Ovary (tissue), 9 donors: ENCODE measurements around the gene SORBS1. TPM values are rescaled to one million over a fixed set of nuclear protein-coding genes. Genes with fewer than 3 reads are reported as not detected.

ENCODE experiments used
- DNase-seq, 5 donors: peaks; one replicate each; pipeline ENCODE4 v3.0.0-alpha.2; 2019 to 2020
- H3K27ac ChIP-seq, 2 donors: fragments of 200-600 bp; one replicate each; pipeline versions ENCODE4 v1.5.1 to v1.8.0; 2019 to 2022
- H3K27me3 ChIP-seq: fragments of 200-600 bp; one replicate; pipeline ENCODE4 v1.8.0; 2022
- H3K36me3 ChIP-seq: fragments of 200-600 bp; sonication (generic); one replicate; pipeline ENCODE4 v1.5.1; 2019
- H3K4me1 ChIP-seq: one replicate; pipeline ENCODE4 v1.8.1; 2013; ENCODE audit warnings: mild to moderate bottlenecking, moderate library complexity; ENCODE audit not compliant: insufficient read depth
- H3K4me3 ChIP-seq: fragments of 200-600 bp; sonication (generic); one replicate; pipeline ENCODE4 v1.5.1; 2017
- H3K9me3 ChIP-seq, 2 donors: fragments of 200-600 bp in 1 of 2; sonication (generic) in 1 of 2; one replicate each; pipeline versions ENCODE4 v1.5.1 to v1.8.1; 2013 to 2019; ENCODE audit warnings: mild to moderate bottlenecking in 1 of 2, moderate library complexity in 1 of 2
- EP300 ChIP-seq: sonication (generic); formaldehyde crosslinking; IDR thresholded peaks from one replicate; pipeline ENCODE4 v1.6.1; 2017; ENCODE audit warnings: antibody characterized with exemption
- POLR2A ChIP-seq: fragments of 450-650 bp; IDR thresholded peaks from one replicate; pipeline ENCODE4 v1.6.1; 2017; ENCODE audit warnings: antibody characterized with exemption, mild to moderate bottlenecking, moderate library complexity
- WGBS, 3 donors: extraction: QIAGEN DNeasy Blood & Tissue Kit in 1 of 3; methylation state at CpG; one replicate each; pipeline versions ENCODE4 v1.1.5 to v1.1.7; 2013 to 2017; 5-methylcytosine and 5-hydroxymethylcytosine counted together
- intact Hi-C, 4 donors: fragments of 100-400 bp; cut with DNase I; formaldehyde crosslinking; loops; one replicate each; pipeline versions ENCODE4 v1.11.0 to v1.15.1; 2022 to 2023
- polyA plus RNA-seq, 2 donors: library from polyadenylated mRNA; stranded (reverse); fragments of 200-250 nt in 1 of 2; fragments of 350-450 nt in 1 of 2; fragmentation: Illumina TruSeq in 1 of 2; extraction: RNeasy Lipid Tissue Mini Kit (QIAGEN cat#74804) in 1 of 2; gene quantifications; one replicate each; pipeline ENCODE4 v1.2.3, GENCODE V29; 2013 to 2014
- total RNA-seq, 7 donors: library from RNA; depleted of rRNA in 2 of 7; stranded (reverse); fragments of >200 nt in 2 of 7; fragmentation: NEBNext Ultra II Directional in 3 of 7; extraction: Animal tissue kit (Norgen Biotek cat#: 25700) in 3 of 7; gene quantifications; one replicate each; pipeline versions ENCODE4 v1.1.0 to v1.2.4, GENCODE V29; 2016 to 2023
- TF ChIP-seq, protein P1 (sequence below), 3 donors: fragments of 450-650 bp in 2 of 3; fragments of 200-600 bp in 1 of 3; IDR thresholded peaks; one replicate each; pipeline versions ENCODE4 v1.5.1 to v1.8.0; 2016 to 2022; ENCODE audit warnings: antibody characterized with exemption in 3 of 3, mild to moderate bottlenecking in 1 of 3
- donor health status: DM: no; HTN: no; CAD: no; lungs with moderate emphysema.
- donor health status: DM: no; HTN: no; CAD: no.
- donor health status: Bipolar disorder and iron deficiency.
- donor health status: DM: yes; HTN: yes; CAD: no.
- donor health status: DM: no; HTN: no; CAD: no.
- donor health status: DM: yes; HTN: yes; CAD: no.

SORBS1 gene
- total and polyA plus RNA-seq, 9 donors = 10.7 to 156 (median 20.0) TPM

GRCh38 chr10:95500097-95500496 is 61.1 kb downstream of the SORBS1 start:
- intact Hi-C loops = no loop called here
- no peak for DNase-seq
- H3K4me1 ChIP-seq = peaks cover under 1% of the 10 kb centered on the region
- no peaks in the 10 kb centered on the region for H3K27me3 ChIP-seq
- 85 to 91% (median 90%) methylated on average over 4 of the region's 4 CpGs for WGBS, 3 donors
- H3K9me3 ChIP-seq = no peaks in the 10 kb centered on the region
- H3K27ac ChIP-seq = no peak overlapping the region
- H3K36me3 ChIP-seq = no peaks in the 10 kb centered on the region
- TF ChIP-seq EP300 = no peak
- TF ChIP-seq POLR2A = no peak
- TF ChIP-seq, protein P1, sequence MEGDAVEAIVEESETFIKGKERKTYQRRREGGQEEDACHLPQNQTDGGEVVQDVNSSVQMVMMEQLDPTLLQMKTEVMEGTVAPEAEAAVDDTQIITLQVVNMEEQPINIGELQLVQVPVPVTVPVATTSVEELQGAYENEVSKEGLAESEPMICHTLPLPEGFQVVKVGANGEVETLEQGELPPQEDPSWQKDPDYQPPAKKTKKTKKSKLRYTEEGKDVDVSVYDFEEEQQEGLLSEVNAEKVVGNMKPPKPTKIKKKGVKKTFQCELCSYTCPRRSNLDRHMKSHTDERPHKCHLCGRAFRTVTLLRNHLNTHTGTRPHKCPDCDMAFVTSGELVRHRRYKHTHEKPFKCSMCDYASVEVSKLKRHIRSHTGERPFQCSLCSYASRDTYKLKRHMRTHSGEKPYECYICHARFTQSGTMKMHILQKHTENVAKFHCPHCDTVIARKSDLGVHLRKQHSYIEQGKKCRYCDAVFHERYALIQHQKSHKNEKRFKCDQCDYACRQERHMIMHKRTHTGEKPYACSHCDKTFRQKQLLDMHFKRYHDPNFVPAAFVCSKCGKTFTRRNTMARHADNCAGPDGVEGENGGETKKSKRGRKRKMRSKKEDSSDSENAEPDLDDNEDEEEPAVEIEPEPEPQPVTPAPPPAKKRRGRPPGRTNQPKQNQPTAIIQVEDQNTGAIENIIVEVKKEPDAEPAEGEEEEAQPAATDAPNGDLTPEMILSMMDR (IDR thresholded peaks at IDR 0.05) = no peak
- H3K4me3 ChIP-seq = no peak overlapping the region

DNA sequence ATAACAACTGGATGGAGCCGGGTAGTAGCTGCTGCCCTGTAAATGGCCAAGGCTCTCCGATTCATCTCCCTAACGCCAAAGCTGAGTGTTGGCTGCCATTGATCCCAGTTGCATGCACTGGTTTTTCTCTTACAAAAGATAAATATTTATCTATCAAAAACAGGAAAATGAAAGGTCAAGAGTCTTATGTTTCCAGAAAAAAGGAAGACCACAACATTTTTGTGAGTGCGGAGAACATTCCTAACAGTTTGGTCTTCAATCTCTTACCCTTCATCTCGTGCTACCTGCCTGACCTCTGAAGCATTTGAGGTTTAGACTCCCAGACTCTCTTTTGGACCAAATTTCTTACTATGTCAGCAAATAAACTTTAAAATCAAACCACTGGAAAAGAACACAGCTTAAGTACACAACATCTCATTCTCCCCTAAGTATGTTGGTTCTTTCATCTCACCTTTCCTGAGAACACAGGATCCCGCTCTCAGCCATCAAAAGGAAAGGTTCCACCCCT is 61.6 kb downstream of the SORBS1 start:
- Histone ChIP-seq H3K27ac (no peak overlapping the region), H3K4me1 (no peaks in the 10 kb centered on the region)

GRCh38 chr10:95496951-95497350 is 64.2 kb downstream of the SORBS1 start:
- H3K9me3 ChIP-seq = no peaks in the 10 kb centered on the region
- no peaks in the 10 kb centered on the region for H3K36me3 ChIP-seq
- H3K27ac ChIP-seq = no peak overlapping the region
- WGBS, 3 donors = 50 to 60% (median 52%) methylated on average over 4 of the region's 4 CpGs
- no peak for DNase-seq
- H3K4me3 ChIP-seq = no peak overlapping the region
- H3K27me3 ChIP-seq = no peaks in the 10 kb centered on the region
- TF ChIP-seq POLR2A = no peak
- intact Hi-C loops = no loop called here
- no peaks in the 10 kb centered on the region for H3K4me1 ChIP-seq

More for the DNA sequence above, 61.6 kb downstream of the SORBS1 start:
- 69 to 77% (median 73%) methylated on average over 6 of the region's 6 CpGs for WGBS, 3 donors
- TF ChIP-seq, protein P1 (IDR thresholded peaks at IDR 0.05) = no peak
- no peak for TF ChIP-seq EP300
- no peak for TF ChIP-seq POLR2A
- H3K9me3 ChIP-seq = no peaks in the 10 kb centered on the region
- intact Hi-C loops = no loop called here
- no peak overlapping the region for H3K4me3 ChIP-seq
- H3K27me3 ChIP-seq = no peaks in the 10 kb centered on the region
- H3K36me3 ChIP-seq = no peaks in the 10 kb centered on the region
- no peak for DNase-seq

DNA sequence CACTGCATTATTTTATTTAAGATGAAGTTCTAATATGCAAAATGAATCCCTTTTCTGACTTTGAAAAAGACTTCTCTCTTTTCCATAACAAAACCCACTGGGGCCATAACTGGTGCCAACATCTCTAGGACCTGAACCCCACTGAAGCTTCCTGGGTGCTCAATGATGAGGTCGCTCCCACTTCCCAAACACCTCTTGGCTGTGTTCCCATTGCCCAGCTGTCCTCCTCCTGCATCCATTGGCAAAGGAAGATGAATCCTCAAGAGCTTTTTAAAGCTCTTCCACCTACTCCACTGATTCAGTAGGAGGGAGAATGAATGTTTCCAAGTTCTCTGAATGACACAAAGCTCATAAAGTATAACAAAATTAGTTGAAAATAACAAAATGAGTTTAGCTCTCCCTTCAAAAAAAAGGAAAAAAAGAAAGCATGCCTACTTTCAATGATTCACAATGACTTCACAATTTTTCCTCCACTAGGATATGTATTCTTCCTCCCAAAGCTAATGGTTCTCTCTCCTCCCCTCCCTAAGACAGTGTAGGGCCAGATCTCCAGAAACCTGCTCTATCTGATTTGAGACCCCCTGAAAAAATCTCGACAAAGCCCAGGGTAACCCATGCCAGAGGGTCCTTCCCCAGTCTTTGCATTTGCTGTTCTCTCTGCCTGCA is 64.8 kb downstream of the SORBS1 start:
- no peak overlapping the region for H3K27ac ChIP-seq
- DNase-seq = no peak
- intact Hi-C loops = no loop called here
- TF ChIP-seq EP300 (no peak), POLR2A (no peak)
- TF ChIP-seq, protein P1 (IDR thresholded peaks at IDR 0.05) = no peak
- H3K9me3 ChIP-seq = no peaks in the 10 kb centered on the region
- H3K36me3 ChIP-seq = no peaks in the 10 kb centered on the region
- no peaks in the 10 kb centered on the region for H3K27me3 ChIP-seq
- H3K4me3 ChIP-seq = no peak overlapping the region
- no peaks in the 10 kb centered on the region for H3K4me1 ChIP-seq
- 40 to 50% (median 44%) methylated on average over 2 of the region's 2 CpGs for WGBS, 3 donors

- Histone ChIP-seq H3K27ac (no peak overlapping the region), H3K27me3 (no peaks in the 10 kb centered on the region), H3K9me3 (no peaks in the 10 kb centered on the region), H3K4me3 (no peak overlapping the region), H3K36me3 (no peaks in the 10 kb centered on the region), H3K4me1 (no peaks in the 10 kb centered on the region)
- DNase-seq = no peak
- no peak for TF ChIP-seq EP300
- TF ChIP-seq, protein P1 (IDR thresholded peaks at IDR 0.05) = no peak
- TF ChIP-seq POLR2A = no peak
- WGBS, 3 donors = 92 to 96% (median 95%) methylated on average over 2 of the region's 2 CpGs
- intact Hi-C loops = no loop called here
These were observed 67.3 kb downstream of the SORBS1 start for GRCh38 chr10:95493862-95494261.
